Right lobe of liver (tissue), 4 donors: ENCODE measurements around the gene PEX5.

Source experiments
- CTCF ChIP-seq, 4 donors: fragments of 200-600 bp in 3 of 4; fragments of 450-650 bp in 1 of 4; IDR thresholded peaks; one replicate each; pipeline versions ENCODE4 v1.5.1 to v1.8.0; 2016 to 2022; ENCODE audit warnings: antibody characterized with exemption in 4 of 4, mild to moderate bottlenecking in 2 of 4
- POLR2A ChIP-seq: fragments of 450-650 bp; IDR thresholded peaks from one replicate; pipeline ENCODE4 v1.6.1; 2017; ENCODE audit warnings: antibody characterized with exemption, mild to moderate bottlenecking
- donor health status: DM: no; HTN: no; CAD: no.
- donor health status: DM: no; HTN: no; CAD: no.
- donor health status: DM: no; HTN: yes; CAD: no.

- TF ChIP-seq POLR2A (no peak), CTCF (IDR thresholded peaks at IDR 0.05) (no peak)
These were observed 17.2 kb downstream of the PEX5 start for GRCh38 chr12:7206691-7207090.
